ENCODE data around the gene FYN.

- TF ChIP-seq POLR2AphosphoS5 (IDR thresholded peaks at IDR 0.05; ENCODE audit: borderline replicate concordance, low read depth, low read length) (no peak), EZH2 (IDR thresholded peaks at IDR 0.05) (no peak)
Measured at GRCh38 chr6:111809264-111809663, 64.0 kb downstream of the FYN start.
